ENCODE measurements around the gene TRAF3IP3.
A peak's percentile ranks its signal among the peaks of the same experiment; 100 is the strongest.

Gene TRAF3IP3

GRCh38 chr1:209800984-209801834, 45.4 kb downstream of the TRAF3IP3 start:
- DNase-seq (ENCODE audit: low read depth, low spot score) = no peak

- no peak for DNase-seq (ENCODE audit: low read depth, low spot score)
Measured at GRCh38 chr1:209802117-209802779, 46.4 kb downstream of the TRAF3IP3 start.

GRCh38 chr1:209802780-209803152, 46.9 kb downstream of the TRAF3IP3 start:
- no peak for DNase-seq (ENCODE audit: low read depth, low spot score)

GRCh38 chr1:209803568-209803967, 47.7 kb downstream of the TRAF3IP3 start:
- DNase-seq (ENCODE audit: low read depth, low spot score) = no peak

GRCh38 chr1:209805341-209805781, 49.5 kb downstream of the TRAF3IP3 start:
- DNase-seq (ENCODE audit: low read depth, low spot score) = no peak

- peak; percentile 96 for DNase-seq (ENCODE audit: low read depth, low spot score)
Measured at GRCh38 chr1:209805875-209806760, 50.3 kb downstream of the TRAF3IP3 start, which contains the start of gene IRF6. Gene IRF6, minus strand, starts transcription at chr1:209806142. Its CDS starts 4,729 bp downstream, at chr1:209801413.

GRCh38 chr1:209807509-209807908, 51.7 kb downstream of the TRAF3IP3 start:
- DNase-seq (ENCODE audit: low read depth, low spot score) = no peak

- peak; percentile 78 for DNase-seq (ENCODE audit: low read depth, low spot score)
Measured at GRCh38 chr1:209808059-209808581, 52.3 kb downstream of the TRAF3IP3 start.

- no peak for DNase-seq (ENCODE audit: low read depth, low spot score)
Measured at GRCh38 chr1:209809611-209810010, 53.8 kb downstream of the TRAF3IP3 start.

GRCh38 chr1:209810783-209811182, 54.9 kb downstream of the TRAF3IP3 start:
- DNase-seq (ENCODE audit: low read depth, low spot score) = peak; percentile 43

GRCh38 chr1:209813902-209814301, 58.0 kb downstream of the TRAF3IP3 start:
- no peak for DNase-seq (ENCODE audit: low read depth, low spot score)

GRCh38 chr1:209815490-209815889, 59.6 kb downstream of the TRAF3IP3 start:
- DNase-seq (ENCODE audit: low read depth, low spot score) = no peak

GRCh38 chr1:209815931-209816341, 60.1 kb downstream of the TRAF3IP3 start:
- DNase-seq (ENCODE audit: low read depth, low spot score) = no peak

GRCh38 chr1:209816923-209817322, 61.1 kb downstream of the TRAF3IP3 start:
- DNase-seq (ENCODE audit: low read depth, low spot score) = no peak

- no peak for DNase-seq (ENCODE audit: low read depth, low spot score)
Measured at GRCh38 chr1:209817691-209818090, 61.8 kb downstream of the TRAF3IP3 start.

- no peak for DNase-seq (ENCODE audit: low read depth, low spot score)
Measured at GRCh38 chr1:209819058-209819457, 63.2 kb downstream of the TRAF3IP3 start.

- DNase-seq (ENCODE audit: low read depth, low spot score) = no peak
Measured at GRCh38 chr1:209820986-209821385, 65.1 kb downstream of the TRAF3IP3 start.

GRCh38 chr1:209822706-209823105, 66.9 kb downstream of the TRAF3IP3 start:
- DNase-seq (ENCODE audit: low read depth, low spot score) = no peak

GRCh38 chr1:209823143-209824041, 67.5 kb downstream of the TRAF3IP3 start:
- DNase-seq (ENCODE audit: low read depth, low spot score) = no peak
